H1 (cell line): Measurements from ENCODE around the gene NAV2. TPM values are rescaled to one million over a fixed set of nuclear protein-coding genes. Genes with fewer than 3 reads are reported as not detected.
"Not testable (repeated sequence)": the region's sequence is repeated elsewhere in the genome, so short reads cannot be mapped to it uniquely, and the experiment has no call there.

Experiments used
- CTCF ChIA-PET: fragments of 300-600 bp; sonication (Branson Sonifier 250); formaldehyde crosslinking; loops from one replicate; lab custom pipeline; 2021; ENCODE audit not compliant: partially characterized antibody; lab: Charles Lee
- POLR2A ChIA-PET: fragments of 300-600 bp; sonication (Branson Sonifier 250); formaldehyde crosslinking; loops from one replicate; lab custom pipeline; 2021; ENCODE audit warnings: inconsistent platforms; ENCODE audit not compliant: partially characterized antibody; lab: Charles Lee
- DNase-seq, 2 experiments: peaks; one replicate each; pipeline versions ENCODE4 v3.0.0 to v3.0.0-alpha.2; 2010 to 2022; ENCODE audit warnings: low spot score in 2 of 2, low read depth in 1 of 2, mixed read lengths in 1 of 2
- FAIRE-seq: peaks from 2 replicates; lab custom pipeline; 2011; peaks lifted over from hg19 to GRCh38; lab: Jason Lieb, UNC
- H2AFZ ChIP-seq: 2 replicates; pipeline ENCODE4 v1.8.1; 2012; ENCODE audit warnings: low read length, inconsistent platforms
- H2AK5ac ChIP-seq: 2 replicates; pipeline ENCODE4 v1.6.1; 2013; ENCODE audit warnings: low read depth, low read length
- H2BK120ac ChIP-seq: replicated peaks from 2 replicates; pipeline ENCODE3; 2013; ENCODE audit warnings: low read depth, low read length, inconsistent platforms
- H2BK12ac ChIP-seq: 2 replicates; pipeline ENCODE4 v1.6.1; 2013; ENCODE audit warnings: low read depth, low read length
- H2BK15ac ChIP-seq: 2 replicates; pipeline ENCODE4 v1.6.1; 2013; ENCODE audit warnings: low read length
- H2BK20ac ChIP-seq: 2 replicates; pipeline ENCODE4 v1.6.1; 2013; ENCODE audit warnings: low read length
- H2BK5ac ChIP-seq: 2 replicates; pipeline ENCODE4 v1.6.1; 2013; ENCODE audit warnings: low read depth, low read length
- H3K14ac ChIP-seq: 2 replicates; pipeline ENCODE4 v1.6.1; 2013; ENCODE audit warnings: inconsistent platforms; ENCODE audit not compliant: insufficient read length
- H3K18ac ChIP-seq: 2 replicates; pipeline ENCODE4 v1.6.1; 2013; ENCODE audit warnings: low read length; ENCODE audit errors: extremely low read depth
- H3K23ac ChIP-seq: 2 replicates; pipeline ENCODE4 v1.6.1; 2013; ENCODE audit warnings: inconsistent platforms; ENCODE audit not compliant: insufficient read length
- H3K23me2 ChIP-seq: 2 replicates; pipeline ENCODE4 v1.6.1; 2013; ENCODE audit warnings: low read depth, low read length
- H3K27ac ChIP-seq: 2 replicates; pipeline ENCODE4 v1.6.1; 2011; ENCODE audit warnings: low read depth, low read length, inconsistent platforms
- H3K27me3 ChIP-seq, 4 experiments: replicated peaks in 1 of 4; 1 replicate in 1 of 4; 2 replicates in 3 of 4; pipeline versions ENCODE4 v1.6.1 to v1.8.1; 2011 to 2013; ENCODE audit warnings: low read length in 3 of 4, mild to moderate bottlenecking in 3 of 4, inconsistent platforms in 2 of 4, mixed read lengths in 2 of 4, moderate library complexity in 1 of 4; ENCODE audit not compliant: control insufficient read depth in 3 of 4, insufficient read depth in 3 of 4; ENCODE audit errors: extremely low read depth in 1 of 4
- H3K36me3 ChIP-seq, 4 experiments: 2 replicates each; pipeline versions ENCODE4 v1.6.1 to v1.8.1; 2011 to 2013; ENCODE audit warnings: mild to moderate bottlenecking in 4 of 4, low read length in 3 of 4, moderate library complexity in 2 of 4, control low read depth in 1 of 4, inconsistent platforms in 1 of 4; ENCODE audit not compliant: insufficient read depth in 4 of 4, control insufficient read depth in 2 of 4
- H3K4ac ChIP-seq: replicated peaks from 2 replicates; pipeline ENCODE3; 2013; ENCODE audit warnings: low read length, low read depth, mixed read lengths, inconsistent platforms; ENCODE audit not compliant: insufficient read length
- H3K4me1 ChIP-seq, 4 experiments: replicated peaks in 1 of 4; 1 replicate in 1 of 4; 2 replicates in 3 of 4; pipeline versions ENCODE4 v1.6.1 to v1.8.1; 2011 to 2013; ENCODE audit warnings: low read length in 3 of 4, inconsistent platforms in 2 of 4, mixed read lengths in 1 of 4; ENCODE audit not compliant: insufficient read depth in 4 of 4, control insufficient read depth in 3 of 4
- H3K4me2 ChIP-seq, 2 experiments: 2 replicates each; pipeline versions ENCODE4 v1.6.1 to v1.8.1; 2011 to 2013; ENCODE audit warnings: low read depth in 2 of 2, low read length in 2 of 2, control low read depth in 1 of 2, inconsistent platforms in 1 of 2, mild to moderate bottlenecking in 1 of 2; ENCODE audit not compliant: insufficient read depth in 1 of 2
- H3K4me3 ChIP-seq, 4 experiments: fragments of 200-600, 300-600 bp in 1 of 4; sonication (generic), shearing (Covaris generic), sonication (Bioruptor Twin) in 1 of 4; 2 replicates each; pipeline versions ENCODE4 v1.5.1 to v1.8.1; 2011 to 2016; ENCODE audit warnings: low read length in 4 of 4, low read depth in 3 of 4, control low read depth in 2 of 4, inconsistent platforms in 2 of 4, mild to moderate bottlenecking in 2 of 4, mixed read lengths in 1 of 4, moderate library complexity in 1 of 4; ENCODE audit not compliant: insufficient read depth in 2 of 4; ENCODE audit errors: extremely low read depth in 1 of 4
- H3K56ac ChIP-seq: replicated peaks from 2 replicates; pipeline ENCODE3; 2013; ENCODE audit warnings: low read depth, mild to moderate bottlenecking, mixed read lengths, low read length, inconsistent platforms; ENCODE audit not compliant: insufficient read length
- H3K79me1 ChIP-seq: 2 replicates; pipeline ENCODE4 v1.6.1; 2013; ENCODE audit warnings: low read depth, low read length, control low read depth
- H3K79me2 ChIP-seq, 2 experiments: 2 replicates each; pipeline versions ENCODE4 v1.6.1 to v1.8.1; 2012 to 2013; ENCODE audit warnings: low read length in 2 of 2, mild to moderate bottlenecking in 2 of 2, inconsistent platforms in 1 of 2; ENCODE audit not compliant: insufficient read depth in 2 of 2, control insufficient read depth in 1 of 2
- H3K9ac ChIP-seq, 4 experiments: replicated peaks in 1 of 4; 1 replicate in 1 of 4; 2 replicates in 3 of 4; pipeline versions ENCODE4 v1.6.1 to v1.8.1; 2011 to 2013; ENCODE audit warnings: low read depth in 3 of 4, low read length in 3 of 4, control low read depth in 2 of 4, mild to moderate bottlenecking in 2 of 4, moderate library complexity in 2 of 4, inconsistent platforms in 1 of 4; ENCODE audit errors: extremely low read depth in 1 of 4
- H3K9me3 ChIP-seq, 2 experiments: 2 replicates each; pipeline versions ENCODE4 v1.6.1 to v1.8.1; 2012 to 2013; ENCODE audit warnings: mild to moderate bottlenecking in 2 of 2, moderate library complexity in 2 of 2, control low read depth in 1 of 2, inconsistent platforms in 1 of 2, low read depth in 1 of 2, low read length in 1 of 2, mixed read lengths in 1 of 2; ENCODE audit not compliant: insufficient read depth in 2 of 2
- H4K20me1 ChIP-seq, 2 experiments: replicated peaks in 1 of 2; 2 replicates each; pipeline versions ENCODE3 to v1.8.1; 2011 to 2013; ENCODE audit warnings: inconsistent platforms in 2 of 2, low read length in 2 of 2, mild to moderate bottlenecking in 1 of 2; ENCODE audit not compliant: insufficient read depth in 2 of 2, control insufficient read depth in 1 of 2
- H4K5ac ChIP-seq: 2 replicates; pipeline ENCODE4 v1.6.1; 2013; ENCODE audit warnings: low read length, low read depth, mixed read lengths, inconsistent platforms; ENCODE audit not compliant: insufficient read length
- H4K8ac ChIP-seq: 2 replicates; pipeline ENCODE4 v1.8.0; 2013; ENCODE audit warnings: mild to moderate bottlenecking, moderate library complexity, low read length, inconsistent platforms; ENCODE audit not compliant: insufficient read depth; ENCODE audit errors: extremely low read depth
- H4K91ac ChIP-seq: replicated peaks from 2 replicates; pipeline ENCODE3; 2013; ENCODE audit warnings: low read length, mixed read lengths, inconsistent platforms; ENCODE audit not compliant: insufficient read length
- WGBS, 2 experiments: shearing (Covaris generic) in 1 of 2; methylation state at CpG; one replicate each; pipeline versions ENCODE4 v1.1.6 to v1.1.7; 2013 to 2015; ENCODE audit warnings: low lambda C conversion rate in 2 of 2, mixed read lengths in 2 of 2, inconsistent platforms in 1 of 2, low coverage in 1 of 2, missing lambda C conversion rate in 1 of 2; ENCODE audit not compliant: insufficient replicate concordance in 2 of 2, insufficient coverage in 1 of 2, insufficient read length in 1 of 2; ENCODE audit errors: extremely low coverage in 1 of 2, missing lambda C conversion rate in 1 of 2; 5-methylcytosine and 5-hydroxymethylcytosine counted together
- polyA plus RNA-seq, 7 experiments: library from polyadenylated mRNA; depleted of rRNA in 3 of 7; stranded (reverse) in 5 of 7; unstranded in 2 of 7; fragments of >200 nt in 5 of 7; fragments of 200-250 nt in 2 of 7; gene quantifications; 1 replicate in 5 of 7; 2 replicates in 1 of 7; 4 replicates in 1 of 7; pipeline versions ENCODE4 v1.2.1 to v1.2.3, GENCODE V29; 2011 to 2013; ENCODE audit warnings: missing spikeins in 2 of 7, mixed read lengths in 2 of 7
- total RNA-seq: library from RNA; stranded (reverse); fragmentation: NEBNext Ultra II Directional; extraction: Animal tissue kit (Norgen Biotek cat#: 25700); gene quantifications from 2 replicates; pipeline ENCODE4 v1.2.1, GENCODE V29; 2021

Gene NAV2
- total and polyA plus RNA-seq, 2 of the 8 experiments (the other 6 are each of a cell fraction or from before 2014, with no cell fraction given): 35.6 to 73.6 TPM

- H3K4me3 ChIP-seq, H3K56ac ChIP-seq, H3K27ac ChIP-seq, H4K8ac ChIP-seq, POLR2A ChIA-PET, H3K18ac ChIP-seq, H2BK20ac ChIP-seq, H2BK120ac ChIP-seq, H3K79me2 ChIP-seq, H2AFZ ChIP-seq, H3K36me3 ChIP-seq, H3K79me1 ChIP-seq, FAIRE-seq, DNase-seq, H3K27me3 ChIP-seq, H3K9ac ChIP-seq, H4K5ac ChIP-seq, H3K9me3 ChIP-seq, H3K4ac ChIP-seq, H3K23me2 ChIP-seq, H3K23ac ChIP-seq, H3K14ac ChIP-seq, H2BK15ac ChIP-seq, H2BK12ac ChIP-seq, H2BK5ac ChIP-seq, H3K4me2 ChIP-seq, H2AK5ac ChIP-seq, H4K91ac ChIP-seq: not testable (repeated sequence)
- CTCF ChIA-PET: interaction anchor here (0.6 kb wide), 2 partner anchors 21 to 70 kb away, joined by 3 read pairs; no protein-coding TSS in a partner anchor
- WGBS, 2 experiments: 100% methylated on average over 2 of the region's 2 CpGs; no CpG with 5 or more reads in 1 of the 2 experiments
- Histone ChIP-seq H4K20me1 (peaks cover 0 to 14% of the 10 kb centered on the region in 2 experiments), H3K4me1 (peaks cover 4 to 18% (median 9%) of the 10 kb centered on the region in 4 experiments; a peak in 6 of 7 replicates)
These were observed 294.0 kb downstream of the NAV2 start for GRCh38 chr11:20006618-20007017.
